Trophoblast cell (in vitro differentiated cells and primary cell): Measurements from ENCODE around the gene FBXO44.

ENCODE experiments used
- DNase-seq, 2 donors: peaks; one replicate each; pipeline ENCODE4 v3.0.0-alpha.2; 2016
- H2AFZ ChIP-seq: 2 replicates; pipeline ENCODE4 v1.6.1; 2013; ENCODE audit warnings: low read length, moderate library complexity, mild to moderate bottlenecking; ENCODE audit not compliant: insufficient read depth, poor library complexity
- H2AK5ac ChIP-seq: 2 replicates; pipeline ENCODE4 v1.6.1; 2013; ENCODE audit warnings: mild to moderate bottlenecking, low read length
- H2BK120ac ChIP-seq: 2 replicates; pipeline ENCODE4 v1.6.1; 2013; ENCODE audit warnings: low read length, mild to moderate bottlenecking, moderate library complexity; ENCODE audit not compliant: insufficient read depth, poor library complexity
- H2BK12ac ChIP-seq: 2 replicates; pipeline ENCODE4 v1.6.1; 2013; ENCODE audit warnings: mild to moderate bottlenecking, low read length, moderate library complexity
- H2BK5ac ChIP-seq: 2 replicates; pipeline ENCODE4 v1.6.1; 2013; ENCODE audit warnings: low read length, low read depth, moderate library complexity, mild to moderate bottlenecking; ENCODE audit not compliant: poor library complexity
- H3K14ac ChIP-seq: 2 replicates; pipeline ENCODE4 v1.6.1; 2013; ENCODE audit warnings: mild to moderate bottlenecking, low read length
- H3K18ac ChIP-seq: 2 replicates; pipeline ENCODE4 v1.6.1; 2013; ENCODE audit warnings: mild to moderate bottlenecking, low read length
- H3K23ac ChIP-seq: 2 replicates; pipeline ENCODE4 v1.6.1; 2013; ENCODE audit warnings: low read length
- H3K27ac ChIP-seq: 2 replicates; pipeline ENCODE4 v1.5.1; 2013; ENCODE audit warnings: low read depth, mild to moderate bottlenecking, inconsistent platforms, low read length, moderate library complexity
- H3K27me3 ChIP-seq: 2 replicates; pipeline ENCODE4 v1.6.1; 2013; ENCODE audit warnings: inconsistent platforms, mild to moderate bottlenecking, low read length, moderate library complexity; ENCODE audit not compliant: insufficient read depth
- H3K36me3 ChIP-seq, 2 experiments: 1 replicate in 1 of 2; 2 replicates in 1 of 2; pipeline ENCODE4 v1.6.1; 2013; ENCODE audit warnings: low read length in 2 of 2, mild to moderate bottlenecking in 2 of 2, moderate library complexity in 1 of 2; ENCODE audit not compliant: insufficient read depth in 2 of 2, control insufficient read depth in 1 of 2
- H3K4ac ChIP-seq: 2 replicates; pipeline ENCODE4 v1.6.1; 2013; ENCODE audit warnings: low read depth, mild to moderate bottlenecking, low read length, moderate library complexity
- H3K4me1 ChIP-seq, 2 experiments: 1 replicate in 1 of 2; 2 replicates in 1 of 2; pipeline ENCODE4 v1.6.1; 2013; ENCODE audit warnings: low read length in 2 of 2, mild to moderate bottlenecking in 2 of 2, moderate library complexity in 1 of 2; ENCODE audit not compliant: insufficient read depth in 2 of 2, control insufficient read depth in 1 of 2
- H3K4me2 ChIP-seq: 2 replicates; pipeline ENCODE4 v1.6.1; 2013; ENCODE audit warnings: inconsistent platforms, mild to moderate bottlenecking, low read length, moderate library complexity
- H3K4me3 ChIP-seq: 2 replicates; pipeline ENCODE4 v1.5.1; 2013; ENCODE audit warnings: mild to moderate bottlenecking, low read depth, low read length, inconsistent platforms
- H3K79me1 ChIP-seq: one replicate; pipeline ENCODE4 v1.6.1; 2013; ENCODE audit warnings: low read length
- H3K79me2 ChIP-seq: 2 replicates; pipeline ENCODE4 v1.6.1; 2013; ENCODE audit warnings: low read length, mild to moderate bottlenecking; ENCODE audit not compliant: control insufficient read depth, insufficient read depth, poor library complexity
- H3K9ac ChIP-seq: 2 replicates; pipeline ENCODE4 v1.6.1; 2013; ENCODE audit warnings: mild to moderate bottlenecking, low read length
- H3K9me3 ChIP-seq: 2 replicates; pipeline ENCODE4 v1.6.1; 2013; ENCODE audit warnings: low read depth, mild to moderate bottlenecking, control low read depth, inconsistent platforms, low read length; ENCODE audit not compliant: insufficient read depth
- H4K12ac ChIP-seq: 2 replicates; pipeline ENCODE4 v1.6.1; 2013; ENCODE audit warnings: low read depth, mild to moderate bottlenecking, low read length, moderate library complexity
- H4K8ac ChIP-seq: 2 replicates; pipeline ENCODE4 v1.6.1; 2013; ENCODE audit warnings: low read depth, mild to moderate bottlenecking, low read length, moderate library complexity
- H4K91ac ChIP-seq: one replicate; pipeline ENCODE4 v1.6.1; 2013; ENCODE audit warnings: low read depth, mild to moderate bottlenecking, low read length, moderate library complexity
- WGBS: extraction: QIAGEN DNeasy Blood & Tissue Kit; methylation state at CpG from one replicate; pipeline ENCODE4 v1.1.7; 2013; ENCODE audit warnings: missing lambda C conversion rate; ENCODE audit not compliant: insufficient read length, insufficient coverage; ENCODE audit errors: extremely low coverage; 5-methylcytosine and 5-hydroxymethylcytosine counted together

FBXO44 gene

GRCh38 chr1:11671544-11672286 is 17.0 kb downstream of the FBXO44 start:
- H3K27ac ChIP-seq = no peak overlapping the region
- H2AFZ ChIP-seq = no peak overlapping the region
- H2BK120ac ChIP-seq = no peak overlapping the region
- no peak overlapping the region for H3K4me3 ChIP-seq
- H3K9me3 ChIP-seq = no peaks in the 10 kb centered on the region
- H3K4me2 ChIP-seq = no peak overlapping the region
- no peak overlapping the region for H2BK5ac ChIP-seq
- H3K18ac ChIP-seq = no peak overlapping the region
- H4K8ac ChIP-seq = no peak overlapping the region
- no peak overlapping the region for H2BK12ac ChIP-seq
- H3K27me3 ChIP-seq = no peaks in the 10 kb centered on the region
- no peak overlapping the region for H3K9ac ChIP-seq
- no peaks in the 10 kb centered on the region for H3K79me1 ChIP-seq
- DNase-seq = no peak
- no peak overlapping the region for H4K91ac ChIP-seq
- no peak overlapping the region for H4K12ac ChIP-seq
- no peak overlapping the region for H3K23ac ChIP-seq
- no peaks in the 10 kb centered on the region for H3K79me2 ChIP-seq
- no peak overlapping the region for H2AK5ac ChIP-seq
- H3K4me1 ChIP-seq = peaks cover 9 to 15% of the 10 kb centered on the region in 2 experiments
- no peak overlapping the region for H3K14ac ChIP-seq
- no CpG with 5 or more reads among the region's 14 CpGs for WGBS
- no peak overlapping the region for H3K4ac ChIP-seq
- peaks cover 36 to 38% of the 10 kb centered on the region in 2 experiments for H3K36me3 ChIP-seq

- no peaks in the 10 kb centered on the region for H3K79me1 ChIP-seq
- no peaks in the 10 kb centered on the region for H3K9me3 ChIP-seq
- no peak overlapping the region for H2BK120ac ChIP-seq
- no peaks in the 10 kb centered on the region for H3K27me3 ChIP-seq
- no CpG with 5 or more reads among the region's 14 CpGs for WGBS
- no peak overlapping the region for H2AK5ac ChIP-seq
- H2BK12ac ChIP-seq = no peak overlapping the region
- H3K27ac ChIP-seq = no peak overlapping the region
- H3K14ac ChIP-seq = no peak overlapping the region
- no peak overlapping the region for H4K91ac ChIP-seq
- peaks cover 10 to 18% of the 10 kb centered on the region in 2 experiments for H3K4me1 ChIP-seq
- H3K4ac ChIP-seq = no peak overlapping the region
- H3K36me3 ChIP-seq = peaks cover 39 to 46% of the 10 kb centered on the region in 2 experiments
- no peak overlapping the region for H3K4me2 ChIP-seq
- no peaks in the 10 kb centered on the region for H3K79me2 ChIP-seq
- no peak overlapping the region for H3K4me3 ChIP-seq
- no peak overlapping the region for H4K12ac ChIP-seq
- H3K18ac ChIP-seq = no peak overlapping the region
- H2BK5ac ChIP-seq = no peak overlapping the region
- H3K9ac ChIP-seq = no peak overlapping the region
- no peak overlapping the region for H4K8ac ChIP-seq
- no peak overlapping the region for H3K23ac ChIP-seq
- no peak overlapping the region for H2AFZ ChIP-seq
- no peak for DNase-seq
Measured at GRCh38 chr1:11673089-11673769, 18.6 kb downstream of the FBXO44 start.

- H3K4me1 ChIP-seq = peaks cover 10 to 18% of the 10 kb centered on the region in 2 experiments
- no peaks in the 10 kb centered on the region for H3K79me1 ChIP-seq
- no peak overlapping the region for H3K4me2 ChIP-seq
- H3K27me3 ChIP-seq = no peaks in the 10 kb centered on the region
- no peak overlapping the region for H3K23ac ChIP-seq
- no peak for DNase-seq
- no peak overlapping the region for H2AFZ ChIP-seq
- H3K36me3 ChIP-seq = peaks cover 39 to 46% of the 10 kb centered on the region in 2 experiments
- H3K4ac ChIP-seq = no peak overlapping the region
- H4K91ac ChIP-seq = no peak overlapping the region
- H3K79me2 ChIP-seq = no peaks in the 10 kb centered on the region
- no peak overlapping the region for H3K9ac ChIP-seq
- H2BK12ac ChIP-seq = no peak overlapping the region
- H3K4me3 ChIP-seq = no peak overlapping the region
- no peak overlapping the region for H3K27ac ChIP-seq
- H2BK5ac ChIP-seq = no peak overlapping the region
- H4K12ac ChIP-seq = no peak overlapping the region
- no peak overlapping the region for H3K14ac ChIP-seq
- H3K9me3 ChIP-seq = no peaks in the 10 kb centered on the region
- no peak overlapping the region for H2AK5ac ChIP-seq
- no peak overlapping the region for H2BK120ac ChIP-seq
- no CpG with 5 or more reads among the region's 14 CpGs for WGBS
- H4K8ac ChIP-seq = no peak overlapping the region
- no peak overlapping the region for H3K18ac ChIP-seq
Measured at GRCh38 chr1:11674488-11674887, 19.8 kb downstream of the FBXO44 start.

GRCh38 chr1:11675325-11675724 is 20.6 kb downstream of the FBXO44 start:
- no peak overlapping the region for H2AK5ac ChIP-seq
- H3K23ac ChIP-seq = no peak overlapping the region
- H3K4me2 ChIP-seq = no peak overlapping the region
- H2BK5ac ChIP-seq = no peak overlapping the region
- H2BK120ac ChIP-seq = no peak overlapping the region
- H3K9me3 ChIP-seq = peaks cover 1% of the 10 kb centered on the region
- no peak for DNase-seq
- no peak overlapping the region for H3K9ac ChIP-seq
- H3K36me3 ChIP-seq = peaks cover 39 to 46% of the 10 kb centered on the region in 2 experiments
- WGBS = no CpG with 5 or more reads among the region's 10 CpGs
- no peak overlapping the region for H2AFZ ChIP-seq
- no peak overlapping the region for H3K27ac ChIP-seq
- no peak overlapping the region for H3K4ac ChIP-seq
- peaks cover 13 to 20% of the 10 kb centered on the region in 2 experiments for H3K4me1 ChIP-seq
- no peaks in the 10 kb centered on the region for H3K27me3 ChIP-seq
- H4K8ac ChIP-seq = no peak overlapping the region
- no peak overlapping the region for H3K14ac ChIP-seq
- H2BK12ac ChIP-seq = no peak overlapping the region
- no peak overlapping the region for H4K91ac ChIP-seq
- H3K79me2 ChIP-seq = no peaks in the 10 kb centered on the region
- H4K12ac ChIP-seq = no peak overlapping the region
- H3K4me3 ChIP-seq = no peak overlapping the region
- H3K79me1 ChIP-seq = no peaks in the 10 kb centered on the region
- no peak overlapping the region for H3K18ac ChIP-seq
